ENCODE measurements around the gene UGGT1.
"Not testable (repeated sequence)": the region's sequence is repeated elsewhere in the genome, so short reads cannot be mapped to it uniquely, and the experiment has no call there.

Gene UGGT1

GRCh38 chr2:128178149-128178649 lies 87.2 kb downstream of the UGGT1 start:
- DNase-seq: no peak

GRCh38 chr2:128178650-128179460 lies 87.9 kb downstream of the UGGT1 start:
- peak; percentile 51 for DNase-seq

- DNase-seq: no peak
Observed at GRCh38 chr2:128179461-128179755, 88.4 kb downstream of the UGGT1 start.

- no peak for DNase-seq
Observed at GRCh38 chr2:128180031-128180430, 89.0 kb downstream of the UGGT1 start.

- no peak for DNase-seq
Observed at GRCh38 chr2:128185576-128185975, 94.6 kb downstream of the UGGT1 start.

DNA sequence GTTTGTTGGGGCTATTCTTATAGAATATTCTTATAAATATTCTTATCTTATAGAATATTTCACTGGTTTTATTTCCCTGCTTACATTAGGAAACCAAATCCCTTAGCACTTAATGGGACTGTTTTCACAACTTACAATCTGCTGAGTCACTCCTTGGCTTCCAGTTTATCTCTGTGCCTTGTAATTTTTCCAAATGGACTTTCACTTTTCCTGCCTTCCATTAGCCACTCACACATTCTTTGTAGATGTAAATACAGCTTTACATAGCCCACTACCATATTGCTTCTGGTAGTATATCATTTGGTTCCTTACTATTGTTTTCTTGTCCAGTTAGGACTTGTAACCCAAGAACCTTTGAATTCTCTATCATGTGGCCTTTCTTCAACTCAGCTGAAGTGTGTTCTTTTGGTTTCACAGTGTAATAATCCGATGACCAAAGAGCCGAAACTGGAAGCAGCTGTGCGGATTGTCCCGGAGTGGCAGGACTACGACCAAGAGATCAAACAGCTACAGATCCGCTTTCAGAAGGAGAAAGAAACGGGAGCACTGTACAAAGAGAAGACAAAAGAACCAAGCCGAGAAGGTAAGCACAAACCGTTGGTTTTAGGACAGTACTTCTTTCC lies 96.1 kb downstream of the UGGT1 start:
- DNase-seq: no peak

DNA sequence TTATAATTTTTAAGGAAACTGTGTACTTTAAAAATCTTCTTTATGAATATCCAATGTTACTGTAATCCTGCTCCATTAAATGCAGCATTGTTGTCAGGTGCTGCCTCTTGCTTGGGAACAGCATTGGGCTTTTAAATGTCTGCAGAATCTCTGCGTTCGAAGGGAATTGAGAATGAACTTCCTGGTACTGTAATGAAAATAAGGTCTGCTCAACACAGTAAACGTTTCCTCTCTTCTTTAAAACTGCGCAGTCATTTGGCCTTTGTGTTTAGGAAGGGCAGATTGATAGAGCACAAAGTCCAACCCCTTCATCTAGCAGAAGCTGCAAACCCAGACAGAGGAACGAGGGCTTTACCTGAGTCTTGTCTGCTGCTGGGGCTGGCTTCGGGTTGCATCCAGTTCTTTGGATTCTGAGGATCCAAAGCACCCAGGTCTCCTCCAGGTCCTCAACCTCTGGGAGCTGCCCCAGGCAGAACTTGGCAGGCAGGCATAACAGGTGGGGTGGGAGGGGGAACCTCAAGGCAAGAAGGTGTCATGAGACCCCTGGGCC lies 104.5 kb downstream of the UGGT1 start:
- DNase-seq: no peak

GRCh38 chr2:128196026-128196425 lies 105.0 kb downstream of the UGGT1 start:
- DNase-seq: no peak

- DNase-seq: peak; percentile 13
Observed at GRCh38 chr2:128196471-128196931, 105.5 kb downstream of the UGGT1 start.

GRCh38 chr2:128197059-128197458 lies 106.1 kb downstream of the UGGT1 start:
- no peak for DNase-seq

- no peak for DNase-seq
Observed at GRCh38 chr2:128198656-128199055, 107.7 kb downstream of the UGGT1 start.

GRCh38 chr2:128199141-128199540 lies 108.1 kb downstream of the UGGT1 start:
- DNase-seq: no peak

GRCh38 chr2:128202791-128203190 lies 111.8 kb downstream of the UGGT1 start:
- DNase-seq: no peak

DNA sequence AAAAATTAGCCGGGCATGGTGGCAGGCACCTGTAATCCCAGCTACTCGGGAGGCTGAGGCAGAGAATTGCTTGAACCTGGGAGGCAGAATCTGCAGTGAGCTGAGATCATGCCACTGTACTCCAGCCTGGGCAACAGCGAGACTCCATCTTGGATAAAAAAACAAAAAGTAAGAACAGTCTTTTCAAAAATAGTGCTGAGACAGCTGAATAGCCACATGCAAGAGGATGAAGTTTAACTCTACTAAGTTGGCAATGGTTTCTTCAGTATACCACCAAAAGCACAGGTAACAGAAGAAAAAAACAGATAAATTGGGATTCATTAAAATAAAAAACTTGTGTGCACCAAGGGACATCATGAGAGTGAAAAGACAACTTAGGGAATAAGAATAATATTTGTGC lies 115.2 kb downstream of the UGGT1 start:
- DNase-seq: no peak

DNA sequence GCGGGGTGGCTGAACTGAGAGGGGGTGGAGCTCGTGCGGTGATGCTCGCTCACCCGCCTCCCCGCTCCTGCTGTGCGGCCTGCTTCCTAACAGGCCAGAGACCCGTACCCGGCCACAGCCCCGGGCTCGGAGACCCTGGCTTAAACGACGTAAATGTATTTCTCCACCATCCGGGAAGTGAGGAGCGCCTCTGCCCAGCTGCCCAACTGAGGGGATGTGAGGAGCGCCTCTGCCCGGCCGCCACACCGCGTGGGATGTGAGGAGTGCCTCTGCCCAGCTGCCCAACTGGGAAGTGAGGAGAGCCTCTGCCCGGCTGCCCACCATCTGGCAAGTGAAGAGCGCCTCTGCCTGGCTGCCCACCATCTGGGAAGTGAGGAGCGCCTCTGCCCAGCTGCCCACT lies 117.0 kb downstream of the UGGT1 start:
- no peak for DNase-seq

- not testable (repeated sequence) for DNase-seq
Observed at GRCh38 chr2:128208631-128209324, 117.8 kb downstream of the UGGT1 start.

DNA sequence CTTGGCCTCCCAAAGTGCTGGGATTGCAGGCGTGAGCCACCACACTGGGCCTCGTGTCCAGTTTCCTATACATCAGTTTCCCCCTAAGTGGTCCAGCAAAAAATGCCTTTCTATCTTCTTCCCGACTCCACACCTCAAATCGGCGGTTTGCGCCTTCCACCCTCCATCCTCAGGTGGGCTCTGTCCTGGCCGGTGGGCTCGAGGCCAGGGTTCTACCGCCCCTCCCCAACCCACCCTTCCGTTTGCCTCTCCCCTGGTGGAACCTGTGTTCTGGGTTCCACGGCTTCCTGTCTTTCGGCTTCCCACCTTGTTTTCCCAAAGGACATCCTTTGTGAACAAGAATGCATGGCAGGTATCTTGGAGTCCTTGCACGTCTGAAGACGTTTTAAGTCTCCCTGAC lies 123.3 kb downstream of the UGGT1 start:
- no peak for DNase-seq

GRCh38 chr2:128214866-128215460 lies 124.0 kb downstream of the UGGT1 start:
- no peak for DNase-seq

GRCh38 chr2:128215897-128216642 lies 125.1 kb downstream of the UGGT1 start:
- DNase-seq: no peak

GRCh38 chr2:128217671-128218070 lies 126.7 kb downstream of the UGGT1 start:
- DNase-seq: no peak

DNA sequence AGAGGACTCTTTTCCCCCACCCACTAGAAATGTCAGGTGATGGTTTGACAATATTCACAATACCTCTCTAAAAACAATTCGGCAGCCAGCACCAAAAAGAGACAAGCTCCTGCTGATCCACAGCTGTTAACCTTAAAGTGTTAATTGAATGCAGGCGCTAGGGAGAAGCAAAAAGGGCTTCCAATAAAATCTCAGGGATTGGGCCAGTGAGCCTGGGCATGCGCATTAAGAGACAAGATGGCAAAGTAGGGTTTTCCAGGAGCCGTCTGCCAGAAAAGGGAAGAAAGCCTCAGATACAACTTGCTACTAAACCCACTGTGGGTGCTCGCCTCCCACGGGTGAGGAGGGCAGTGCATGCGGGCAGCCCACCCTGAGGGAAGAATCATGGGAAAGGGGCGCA lies 128.9 kb downstream of the UGGT1 start:
- DNase-seq: no peak

GRCh38 chr2:128227862-128228261 lies 136.9 kb downstream of the UGGT1 start:
- DNase-seq: no peak
